ENCODE data around the gene KTN1.

Gene KTN1

DNA sequence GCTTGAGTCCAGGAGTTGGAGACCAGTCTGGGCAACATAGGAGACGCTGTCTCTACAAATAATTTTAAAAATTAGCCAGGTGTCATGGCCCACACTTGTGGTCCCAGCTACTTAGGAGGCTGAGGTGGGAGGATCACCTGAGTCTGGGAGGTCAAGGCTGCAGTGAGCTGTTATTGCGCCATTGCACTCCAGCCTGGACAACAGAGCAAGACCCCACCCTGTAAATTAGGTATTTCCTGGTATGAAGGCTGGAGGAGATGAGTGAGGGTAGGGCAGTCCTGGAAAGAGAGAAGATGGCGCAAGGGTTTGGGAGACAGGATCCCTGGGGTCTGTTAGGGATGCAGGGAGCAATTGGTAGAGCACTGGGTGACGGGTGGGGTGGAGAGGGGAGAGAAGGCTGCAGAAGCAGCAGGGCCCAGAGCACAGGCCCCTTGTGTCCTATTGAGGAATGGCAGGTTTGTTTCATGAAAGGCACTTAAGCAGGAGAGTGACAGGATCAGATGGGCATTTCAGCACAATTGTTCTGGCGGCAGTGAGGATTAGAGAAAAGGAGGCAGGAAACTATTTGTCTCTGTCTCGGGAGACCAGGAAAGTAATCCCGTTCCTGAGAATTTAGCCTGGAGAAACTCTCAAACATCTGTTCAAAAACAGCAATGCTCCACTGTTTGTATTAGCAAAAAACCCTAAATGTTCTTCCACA lies 47.2 kb upstream of the KTN1 start:
- TF ChIP-seq, protein P1, sequence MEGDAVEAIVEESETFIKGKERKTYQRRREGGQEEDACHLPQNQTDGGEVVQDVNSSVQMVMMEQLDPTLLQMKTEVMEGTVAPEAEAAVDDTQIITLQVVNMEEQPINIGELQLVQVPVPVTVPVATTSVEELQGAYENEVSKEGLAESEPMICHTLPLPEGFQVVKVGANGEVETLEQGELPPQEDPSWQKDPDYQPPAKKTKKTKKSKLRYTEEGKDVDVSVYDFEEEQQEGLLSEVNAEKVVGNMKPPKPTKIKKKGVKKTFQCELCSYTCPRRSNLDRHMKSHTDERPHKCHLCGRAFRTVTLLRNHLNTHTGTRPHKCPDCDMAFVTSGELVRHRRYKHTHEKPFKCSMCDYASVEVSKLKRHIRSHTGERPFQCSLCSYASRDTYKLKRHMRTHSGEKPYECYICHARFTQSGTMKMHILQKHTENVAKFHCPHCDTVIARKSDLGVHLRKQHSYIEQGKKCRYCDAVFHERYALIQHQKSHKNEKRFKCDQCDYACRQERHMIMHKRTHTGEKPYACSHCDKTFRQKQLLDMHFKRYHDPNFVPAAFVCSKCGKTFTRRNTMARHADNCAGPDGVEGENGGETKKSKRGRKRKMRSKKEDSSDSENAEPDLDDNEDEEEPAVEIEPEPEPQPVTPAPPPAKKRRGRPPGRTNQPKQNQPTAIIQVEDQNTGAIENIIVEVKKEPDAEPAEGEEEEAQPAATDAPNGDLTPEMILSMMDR (conservative IDR thresholded peaks at IDR 0.05; ENCODE audit: low read length) = no peak; the same call in 1 of the 2 replicates
- TF ChIP-seq EZH2phosphoT487 (IDR thresholded peaks at IDR 0.05; ENCODE audit: borderline replicate concordance) = no peak
- Histone ChIP-seq H3K36me3 (ENCODE audit: insufficient read depth, low read length) (no peaks in the 10 kb centered on the region), H3K4me2 (ENCODE audit: low read depth, low read length, poor library complexity, severe bottlenecking) (no peak overlapping the region), H3K9ac (ENCODE audit: low read depth, low read length, poor library complexity, severe bottlenecking) (no peak overlapping the region), H3K9me3 (ENCODE audit: insufficient read depth, low read depth, low read length) (no peaks in the 10 kb centered on the region), H3K9me2 (replicated peaks; ENCODE audit: low read depth, low read length) (no peaks in the 10 kb centered on the region), H3K27me3 (ENCODE audit: insufficient read depth, low read length, poor library complexity, severe bottlenecking) (no peaks in the 10 kb centered on the region), H3K4me3 (ENCODE audit: low read length, poor library complexity, severe bottlenecking) (no peak overlapping the region), H3F3A (ENCODE audit: low read depth) (no peaks in the 10 kb centered on the region), H3K79me2 (ENCODE audit: insufficient read depth, low read length) (no peaks in the 10 kb centered on the region), H4K20me1 (ENCODE audit: insufficient read depth, low read length, poor library complexity, severe bottlenecking) (no peaks in the 10 kb centered on the region), H2AFZ (ENCODE audit: low read length) (no peak overlapping the region), H3K4me1 (ENCODE audit: insufficient read depth, low read length, poor library complexity, severe bottlenecking) (no peaks in the 10 kb centered on the region)

DNA sequence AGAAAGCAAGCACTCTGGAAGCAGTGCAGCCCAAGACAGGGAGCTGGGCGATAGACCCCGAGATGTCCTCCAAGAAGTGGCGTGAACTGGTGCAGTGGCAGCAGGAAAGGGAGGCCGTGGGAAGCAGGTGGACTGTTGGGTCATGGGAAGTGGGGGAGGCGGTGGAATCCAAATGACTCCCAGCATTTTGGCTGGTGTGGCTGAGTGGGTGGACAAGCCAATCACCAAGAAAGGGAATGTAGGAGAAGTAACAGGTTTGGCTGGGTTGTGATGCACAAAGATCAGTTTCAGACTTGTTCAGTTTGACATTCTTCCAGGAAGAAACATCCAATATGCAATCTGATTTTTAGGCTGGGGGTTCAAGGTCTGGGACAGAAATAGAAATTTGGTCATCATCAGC lies 46.0 kb upstream of the KTN1 start:
- no peak overlapping the region for H3K9ac ChIP-seq (ENCODE audit: low read depth, low read length, poor library complexity, severe bottlenecking)
- H3K4me1 ChIP-seq (ENCODE audit: insufficient read depth, low read length, poor library complexity, severe bottlenecking) = no peaks in the 10 kb centered on the region
- H3K9me2 ChIP-seq (replicated peaks; ENCODE audit: low read depth, low read length) = no peaks in the 10 kb centered on the region
- H2AFZ ChIP-seq (ENCODE audit: low read length) = no peak overlapping the region
- no peaks in the 10 kb centered on the region for H3F3A ChIP-seq (ENCODE audit: low read depth)
- H3K9me3 ChIP-seq (ENCODE audit: insufficient read depth, low read depth, low read length) = no peaks in the 10 kb centered on the region
- no peaks in the 10 kb centered on the region for H3K79me2 ChIP-seq (ENCODE audit: insufficient read depth, low read length)
- no peak overlapping the region for H3K4me2 ChIP-seq (ENCODE audit: low read depth, low read length, poor library complexity, severe bottlenecking)
- no peak for TF ChIP-seq EZH2phosphoT487 (IDR thresholded peaks at IDR 0.05; ENCODE audit: borderline replicate concordance)
- TF ChIP-seq, protein P1 (conservative IDR thresholded peaks at IDR 0.05; ENCODE audit: low read length) = no peak
- no peaks in the 10 kb centered on the region for H4K20me1 ChIP-seq (ENCODE audit: insufficient read depth, low read length, poor library complexity, severe bottlenecking)
- no peaks in the 10 kb centered on the region for H3K36me3 ChIP-seq (ENCODE audit: insufficient read depth, low read length)
- H3K4me3 ChIP-seq (ENCODE audit: low read length, poor library complexity, severe bottlenecking) = no peak overlapping the region
- no peaks in the 10 kb centered on the region for H3K27me3 ChIP-seq (ENCODE audit: insufficient read depth, low read length, poor library complexity, severe bottlenecking)

DNA sequence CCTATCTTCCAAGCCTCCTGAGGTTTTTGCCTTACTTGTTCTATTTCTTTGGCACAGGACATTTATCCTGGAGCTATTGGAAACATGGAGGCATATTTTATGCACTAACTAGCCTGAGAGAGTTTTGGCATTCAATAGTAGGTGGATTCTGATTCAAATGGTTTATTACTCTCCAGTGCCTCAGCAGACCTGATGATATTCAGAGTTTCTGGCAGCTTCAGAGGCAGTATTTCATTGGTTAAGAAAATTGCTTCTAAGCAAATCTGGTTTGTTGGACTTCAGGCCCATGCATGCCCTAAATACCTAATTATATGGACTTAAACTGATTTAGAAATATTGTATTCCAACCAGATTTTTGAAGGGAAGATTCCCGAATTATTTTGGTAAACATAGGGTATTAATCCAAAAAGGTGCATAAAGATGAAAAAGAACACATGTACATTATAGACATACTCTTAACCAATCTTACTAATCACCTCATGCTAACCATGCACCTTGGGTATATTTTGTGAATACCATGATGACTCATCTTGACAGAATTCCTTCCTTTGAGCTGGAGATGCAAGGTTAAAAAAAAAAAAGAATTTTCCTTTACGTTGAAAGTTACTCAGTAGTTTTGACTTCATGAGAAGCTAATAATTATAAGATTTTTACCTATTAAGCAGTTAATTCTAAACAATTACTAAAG lies 44.3 kb upstream of the KTN1 start:
- no peak overlapping the region for H2AFZ ChIP-seq (ENCODE audit: low read length)

More for the DNA sequence above, 44.3 kb upstream of the KTN1 start:
- Histone ChIP-seq H3K4me2 (ENCODE audit: low read depth, low read length, poor library complexity, severe bottlenecking) (no peak overlapping the region), H4K20me1 (ENCODE audit: insufficient read depth, low read length, poor library complexity, severe bottlenecking) (no peaks in the 10 kb centered on the region), H3K9me3 (ENCODE audit: insufficient read depth, low read depth, low read length) (no peaks in the 10 kb centered on the region), H3K4me1 (ENCODE audit: insufficient read depth, low read length, poor library complexity, severe bottlenecking) (no peaks in the 10 kb centered on the region), H3K36me3 (ENCODE audit: insufficient read depth, low read length) (no peaks in the 10 kb centered on the region), H3K79me2 (ENCODE audit: insufficient read depth, low read length) (no peaks in the 10 kb centered on the region), H3K4me3 (ENCODE audit: low read length, poor library complexity, severe bottlenecking) (no peak overlapping the region), H3K9me2 (replicated peaks; ENCODE audit: low read depth, low read length) (no peaks in the 10 kb centered on the region), H3K9ac (ENCODE audit: low read depth, low read length, poor library complexity, severe bottlenecking) (no peak overlapping the region), H3F3A (ENCODE audit: low read depth) (no peaks in the 10 kb centered on the region), H3K27me3 (ENCODE audit: insufficient read depth, low read length, poor library complexity, severe bottlenecking) (no peaks in the 10 kb centered on the region)
- TF ChIP-seq EZH2phosphoT487 (IDR thresholded peaks at IDR 0.05; ENCODE audit: borderline replicate concordance) = no peak
- TF ChIP-seq, protein P1 (conservative IDR thresholded peaks at IDR 0.05; ENCODE audit: low read length) = no peak

Measured in Loucy (cell line).